Measurements from ENCODE around the gene ITGA11. TPM values are rescaled to one million over a fixed set of nuclear protein-coding genes. Genes with fewer than 3 reads are reported as not detected.

The ITGA11 gene
- total RNA-seq, 2 experiments from 2014 or later, result 0.02 TPM; not detected in 1

DNA sequence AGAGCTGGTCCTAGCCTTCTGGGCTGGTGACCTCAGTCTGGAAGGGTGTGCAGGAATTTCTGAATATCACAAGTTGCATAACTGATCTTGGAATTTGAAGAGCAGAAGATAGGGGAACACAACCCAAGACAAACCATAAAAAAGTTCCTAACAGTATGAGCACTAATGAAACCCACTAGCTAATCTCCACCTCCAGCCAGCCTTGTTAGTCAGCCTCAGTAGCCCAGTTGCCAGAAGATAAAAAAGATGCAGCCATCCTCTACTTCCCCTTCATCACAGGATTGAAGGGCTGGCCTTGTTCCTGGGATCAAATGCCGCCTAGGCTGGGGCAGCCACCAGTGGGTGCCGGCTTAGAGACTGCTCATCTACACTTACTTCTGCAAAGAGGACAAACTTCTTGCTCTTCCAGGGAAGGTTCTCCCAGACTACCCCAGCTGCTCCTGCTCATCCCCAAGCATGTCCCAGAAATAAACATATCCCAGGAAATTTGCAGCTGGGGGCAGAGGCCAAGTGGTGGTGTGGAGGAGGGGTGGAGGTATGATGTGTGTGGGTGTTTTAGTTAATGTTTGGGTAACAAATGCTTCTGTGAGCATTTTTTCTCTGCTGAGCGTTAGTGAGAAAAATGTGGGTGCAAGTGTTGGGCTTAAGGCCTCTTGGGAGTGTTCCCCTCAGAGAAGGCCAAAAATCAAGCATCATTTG, 9.2 kb upstream of the ITGA11 start:
- CTCF ChIA-PET, result no interaction called here
- no peaks in the 10 kb centered on the region for H3K36me3 Mint-ChIP-seq
- H3K9me3 Mint-ChIP-seq (ENCODE audit: low read depth), result no peaks in the 10 kb centered on the region
- H3K27ac Mint-ChIP-seq, result no peak overlapping the region
- peaks cover 86% of the 10 kb centered on the region for H3K27me3 Mint-ChIP-seq
- H3K4me1 Mint-ChIP-seq, result no peaks in the 10 kb centered on the region
- H3K4me3 Mint-ChIP-seq, result no peak overlapping the region
- DNase-seq, result peak; percentile 8
- ATAC-seq, result no peak

GRCh38 chr15:68440136-68440535, 8.2 kb upstream of the ITGA11 start:
- peak; percentile 7 for DNase-seq
- Mint-ChIP-seq H3K4me3 (no peak overlapping the region), H3K9me3 (ENCODE audit: low read depth) (no peaks in the 10 kb centered on the region), H3K4me1 (no peaks in the 10 kb centered on the region), H3K27ac (no peak overlapping the region), H3K27me3 (peaks cover 83% of the 10 kb centered on the region), H3K36me3 (no peaks in the 10 kb centered on the region)
- CTCF ChIA-PET, result no interaction called here
- no peak for ATAC-seq

- Mint-ChIP-seq H3K27me3 (peaks cover 85% of the 10 kb centered on the region), H3K4me1 (no peaks in the 10 kb centered on the region), H3K27ac (no peak overlapping the region), H3K9me3 (ENCODE audit: low read depth) (no peaks in the 10 kb centered on the region), H3K4me3 (no peak overlapping the region), H3K36me3 (no peaks in the 10 kb centered on the region)
- DNase-seq, result peak; percentile 9
- ATAC-seq, result no peak
- CTCF ChIA-PET, result no interaction called here
These were observed 7.5 kb upstream of the ITGA11 start for GRCh38 chr15:68439506-68439905.

GRCh38 chr15:68436680-68437079, 4.7 kb upstream of the ITGA11 start:
- CTCF ChIA-PET, result no interaction called here
- Mint-ChIP-seq H3K4me1 (peaks cover 2% of the 10 kb centered on the region), H3K36me3 (no peaks in the 10 kb centered on the region), H3K9me3 (ENCODE audit: low read depth) (no peaks in the 10 kb centered on the region), H3K27me3 (peaks cover 78% of the 10 kb centered on the region), H3K4me3 (no peak overlapping the region), H3K27ac (no peak overlapping the region)
- ATAC-seq (no peak), DNase-seq (no peak)

DNA sequence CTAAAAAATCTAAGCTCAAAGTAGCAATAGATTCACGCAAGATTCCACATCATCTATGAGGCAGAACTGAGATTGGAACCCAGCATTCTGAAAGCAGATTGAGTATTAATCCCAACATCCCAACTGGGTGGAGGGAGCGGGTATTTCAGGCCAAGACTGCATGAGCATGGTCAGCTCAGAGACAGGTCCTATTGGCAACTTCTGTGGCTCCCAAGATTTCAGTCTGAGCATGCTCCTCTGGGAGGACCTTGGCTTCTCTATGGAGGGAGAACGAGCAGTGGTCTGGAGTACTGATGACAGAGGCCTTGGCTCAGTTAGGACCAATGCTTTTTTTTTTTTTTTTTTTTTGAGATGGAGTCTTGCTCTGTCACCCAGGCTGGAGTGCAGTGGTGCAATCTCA, 4.0 kb upstream of the ITGA11 start:
- DNase-seq (peak; percentile 11), ATAC-seq (no peak)
- Mint-ChIP-seq H3K36me3 (no peaks in the 10 kb centered on the region), H3K27me3 (peaks cover 72% of the 10 kb centered on the region), H3K4me1 (peaks cover 2% of the 10 kb centered on the region), H3K9me3 (ENCODE audit: low read depth) (no peaks in the 10 kb centered on the region), H3K27ac (no peak overlapping the region), H3K4me3 (no peak overlapping the region)
- CTCF ChIA-PET, result no interaction called here

DNA sequence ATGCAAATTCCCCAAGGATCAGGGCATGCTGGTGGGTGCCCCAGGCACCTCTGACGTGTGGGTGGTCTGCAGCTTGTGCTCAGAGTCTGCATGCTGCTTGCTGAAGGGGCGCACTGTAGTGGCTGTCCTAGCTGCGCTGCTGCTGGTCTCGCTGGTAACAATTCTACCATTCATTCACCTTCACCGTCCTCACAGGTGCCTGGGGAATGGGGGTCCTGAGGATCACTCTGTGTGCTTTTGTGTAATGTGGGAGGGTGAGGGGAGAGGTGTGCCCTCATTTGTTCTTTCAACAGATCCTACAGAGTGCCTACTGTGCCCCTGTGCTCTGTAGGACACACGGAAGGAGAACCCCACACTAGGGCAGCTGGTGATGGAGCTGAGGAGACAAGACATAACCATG, 2.1 kb upstream of the ITGA11 start:
- peaks cover 75% of the 10 kb centered on the region for H3K27me3 Mint-ChIP-seq
- ATAC-seq (no peak), DNase-seq (peak; percentile 26)
- no peak overlapping the region for H3K4me3 Mint-ChIP-seq
- H3K27ac Mint-ChIP-seq, result no peak overlapping the region
- H3K36me3 Mint-ChIP-seq, result no peaks in the 10 kb centered on the region
- CTCF ChIA-PET, result no interaction called here
- peaks cover 2% of the 10 kb centered on the region for H3K4me1 Mint-ChIP-seq
- H3K9me3 Mint-ChIP-seq (ENCODE audit: low read depth), result no peaks in the 10 kb centered on the region

DNA sequence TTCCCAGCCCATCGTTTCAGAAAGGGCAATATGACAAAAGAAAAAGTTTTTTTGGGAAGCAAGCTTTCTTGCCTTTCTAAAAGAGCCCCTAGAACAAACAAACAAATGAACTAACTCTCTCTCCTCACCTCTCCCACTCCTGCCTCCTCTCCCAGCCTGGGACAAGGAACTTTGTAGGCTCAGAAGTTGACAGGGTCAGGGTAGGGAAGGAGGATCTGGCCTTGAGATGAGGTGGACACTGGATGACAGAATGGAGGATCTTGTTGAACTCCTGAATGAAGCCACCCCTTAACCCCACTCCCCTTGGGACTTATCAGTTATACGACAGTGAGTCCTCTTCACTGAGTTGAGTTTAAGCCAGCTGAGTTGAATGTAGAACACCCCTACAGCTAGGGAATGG, 1.6 kb upstream of the ITGA11 start:
- Mint-ChIP-seq H3K9me3 (ENCODE audit: low read depth) (no peaks in the 10 kb centered on the region), H3K4me3 (no peak overlapping the region), H3K4me1 (peaks cover 2% of the 10 kb centered on the region), H3K27ac (no peak overlapping the region), H3K27me3 (peaks cover 77% of the 10 kb centered on the region), H3K36me3 (no peaks in the 10 kb centered on the region)
- CTCF ChIA-PET, result no interaction called here
- ATAC-seq (no peak), DNase-seq (peak; percentile 15)

GRCh38 chr15:68432441-68433064, 590 bp upstream of the ITGA11 start:
- DNase-seq (peak; percentile 9), ATAC-seq (no peak)
- no peaks in the 10 kb centered on the region for H3K9me3 Mint-ChIP-seq (ENCODE audit: low read depth)
- H3K4me3 Mint-ChIP-seq, result no peak overlapping the region
- CTCF ChIA-PET, result no interaction called here
- H3K36me3 Mint-ChIP-seq, result no peaks in the 10 kb centered on the region
- peaks cover 78% of the 10 kb centered on the region for H3K27me3 Mint-ChIP-seq
- H3K27ac Mint-ChIP-seq, result peak overlapping the region; percentile 58
- H3K4me1 Mint-ChIP-seq, result peaks cover 2% of the 10 kb centered on the region

DNA sequence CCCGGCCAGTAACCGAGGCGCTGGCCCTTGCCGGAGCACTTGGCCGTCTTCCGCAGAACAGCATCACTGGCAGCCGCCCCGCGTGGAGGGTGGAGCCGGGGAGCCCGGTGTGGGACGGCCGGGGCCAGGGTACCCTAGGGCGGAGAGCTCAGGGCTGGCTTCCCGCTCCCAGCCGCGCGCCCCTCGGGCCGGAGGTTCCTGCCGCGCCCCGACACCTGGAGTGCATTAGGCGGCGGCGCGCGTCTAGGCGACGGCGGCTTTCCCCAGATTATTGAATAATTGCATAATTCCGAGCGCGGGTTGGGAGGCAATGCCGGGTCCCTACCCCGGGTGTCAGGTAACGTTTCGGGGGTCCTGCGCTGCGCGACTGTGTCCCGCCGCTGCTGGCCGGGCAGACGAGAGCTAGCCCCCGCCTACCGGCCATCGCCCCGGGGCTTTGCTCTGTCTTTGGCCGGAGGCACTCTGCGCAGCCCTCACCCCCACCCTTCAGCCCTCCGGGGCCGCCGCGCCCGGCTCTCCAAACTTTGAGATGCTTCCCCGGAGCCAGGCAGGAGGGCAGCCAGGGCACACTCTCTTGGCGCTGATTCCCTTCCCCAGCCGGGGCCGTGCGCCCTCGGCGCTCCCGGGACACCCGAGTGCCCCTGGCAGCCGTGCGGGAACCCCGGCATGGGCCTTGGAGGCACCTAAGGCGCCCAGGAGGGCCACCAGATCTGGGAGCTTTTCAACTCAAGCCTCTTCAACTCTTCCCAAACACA, 749 bp downstream of the ITGA11 start:
- Mint-ChIP-seq H3K27me3 (peaks cover 73% of the 10 kb centered on the region), H3K4me1 (peaks cover 2% of the 10 kb centered on the region)
- peak; percentile 9 for DNase-seq

DNA sequence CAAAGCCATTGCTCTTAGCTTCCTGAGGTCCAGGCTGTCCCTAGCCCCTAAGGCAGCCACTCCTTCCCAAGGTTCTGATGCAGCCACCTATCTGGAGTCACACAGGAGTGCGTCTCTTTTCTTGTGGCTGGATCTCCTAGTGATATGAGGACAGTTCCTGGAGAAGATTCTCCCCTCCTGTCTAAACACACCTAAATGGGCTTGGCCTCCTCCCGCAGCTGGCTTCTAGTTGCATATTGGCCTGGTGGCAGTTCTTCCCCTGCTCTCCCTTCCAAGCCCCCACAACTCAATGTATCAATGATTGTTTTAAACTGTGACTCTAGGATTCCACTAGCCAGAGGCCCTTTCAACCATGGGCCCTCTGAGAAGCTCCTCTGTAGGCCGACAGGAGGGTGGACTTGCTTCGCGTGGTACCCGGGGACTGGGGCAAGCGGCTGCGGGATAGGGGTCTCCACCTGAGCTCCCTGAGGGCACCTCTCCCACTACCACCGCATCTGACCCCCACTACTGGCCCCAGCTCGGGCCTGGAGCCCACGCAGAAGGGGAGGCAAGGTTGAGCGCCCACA, 1.4 kb downstream of the ITGA11 start:
- Mint-ChIP-seq H3K36me3 (no peaks in the 10 kb centered on the region), H3K4me3 (no peak overlapping the region), H3K9me3 (ENCODE audit: low read depth) (no peaks in the 10 kb centered on the region), H3K27ac (no peak overlapping the region), H3K27me3 (peaks cover 69% of the 10 kb centered on the region), H3K4me1 (peaks cover 2% of the 10 kb centered on the region)
- no peak for ATAC-seq
- CTCF ChIA-PET, result no interaction called here
- peak; percentile 25 for DNase-seq

More for the DNA sequence above, 749 bp downstream of the ITGA11 start:
- Mint-ChIP-seq H3K27ac (no peak overlapping the region), H3K9me3 (ENCODE audit: low read depth) (no peaks in the 10 kb centered on the region), H3K36me3 (no peaks in the 10 kb centered on the region), H3K4me3 (no peak overlapping the region)
- CTCF ChIA-PET, result interaction anchor here (0.7 kb wide), 1 partner anchor 125 kb away, joined by 3 read pairs; no protein-coding TSS in a partner anchor
- peak; percentile 16 for ATAC-seq

- peaks cover 65% of the 10 kb centered on the region for H3K27me3 Mint-ChIP-seq
- no peaks in the 10 kb centered on the region for H3K9me3 Mint-ChIP-seq (ENCODE audit: low read depth)
- no peak overlapping the region for H3K27ac Mint-ChIP-seq
- no peaks in the 10 kb centered on the region for H3K36me3 Mint-ChIP-seq
- DNase-seq (peak; percentile 16), ATAC-seq (no peak)
- CTCF ChIA-PET, result no interaction called here
- peaks cover 2% of the 10 kb centered on the region for H3K4me1 Mint-ChIP-seq
- H3K4me3 Mint-ChIP-seq, result no peak overlapping the region
These were observed 2.1 kb downstream of the ITGA11 start for GRCh38 chr15:68429691-68430470.

- no peak for ATAC-seq
- no peaks in the 10 kb centered on the region for H3K9me3 Mint-ChIP-seq (ENCODE audit: low read depth)
- H3K27me3 Mint-ChIP-seq, result peaks cover 55% of the 10 kb centered on the region
- no peak overlapping the region for H3K4me3 Mint-ChIP-seq
- DNase-seq, result no peak
- H3K4me1 Mint-ChIP-seq, result peaks cover 2% of the 10 kb centered on the region
- H3K27ac Mint-ChIP-seq, result no peak overlapping the region
- no peaks in the 10 kb centered on the region for H3K36me3 Mint-ChIP-seq
- CTCF ChIA-PET, result no interaction called here
These were observed 3.5 kb downstream of the ITGA11 start for GRCh38 chr15:68428431-68428940.

DNA sequence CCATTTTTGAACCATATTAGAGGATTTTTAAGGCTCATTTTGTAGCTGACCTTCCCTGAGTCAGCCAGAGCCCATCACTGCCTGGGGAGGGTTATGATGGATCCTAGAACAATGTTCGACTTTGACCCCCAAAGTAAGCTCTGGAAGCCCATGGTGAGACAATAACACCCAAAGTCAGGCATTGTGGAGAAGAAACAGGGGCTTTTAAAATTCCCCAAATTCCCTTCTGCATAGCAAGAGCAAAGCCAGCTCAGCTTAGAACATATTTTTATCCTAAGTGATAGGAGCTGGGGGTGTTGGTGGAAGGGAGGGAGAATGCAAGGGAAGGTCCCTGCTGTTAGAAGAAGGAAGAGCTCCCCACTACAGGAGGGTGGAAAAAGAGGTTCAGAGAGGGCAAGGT, 4.0 kb downstream of the ITGA11 start:
- CTCF ChIA-PET, result no interaction called here
- ATAC-seq (no peak), DNase-seq (no peak)
- no peak overlapping the region for H3K27ac Mint-ChIP-seq
- peaks cover 2% of the 10 kb centered on the region for H3K4me1 Mint-ChIP-seq
- H3K27me3 Mint-ChIP-seq, result peaks cover 50% of the 10 kb centered on the region
- H3K9me3 Mint-ChIP-seq (ENCODE audit: low read depth), result no peaks in the 10 kb centered on the region
- H3K36me3 Mint-ChIP-seq, result no peaks in the 10 kb centered on the region
- H3K4me3 Mint-ChIP-seq, result no peak overlapping the region
